GM23338 (cell line): ENCODE results near the gene ETF1. TPM values are rescaled to one million over a fixed set of nuclear protein-coding genes. Genes with fewer than 3 reads are reported as not detected.

Source experiments
- ATAC-seq: fragments of 200-7000 bp; cut with Tn5 transposase; 3 replicates; pipeline ENCODE4 v1.9.1; 2020
- DNase-seq: peaks from one replicate; pipeline ENCODE4 v3.0.0-alpha.2; 2015; ENCODE audit warnings: low spot score
- H2AFZ ChIP-seq: fragments of 200-600 bp; sonication (generic); 2 replicates; pipeline ENCODE4 v1.8.0; 2016; ENCODE audit warnings: antibody characterized with exemption, mild to moderate bottlenecking, moderate library complexity
- H3F3A ChIP-seq: fragments of 200-600 bp; sonication (generic); replicated peaks from 2 replicates; pipeline ENCODE4 v1.8.0; 2017; ENCODE audit warnings: antibody characterized with exemption, mixed run types, low read depth
- H3K27ac ChIP-seq: fragments of 200-600 bp; sonication (generic); 2 replicates; pipeline ENCODE4 v1.6.1; 2016; ENCODE audit warnings: low read depth
- H3K27me3 ChIP-seq: fragments of 200-600 bp; sonication (generic); 2 replicates; pipeline ENCODE4 v1.8.0; 2016; ENCODE audit warnings: mild to moderate bottlenecking, mixed run types, moderate library complexity; ENCODE audit not compliant: insufficient read depth
- H3K36me3 ChIP-seq: fragments of 200-600 bp; sonication (generic); 2 replicates; pipeline ENCODE4 v1.8.0; 2016; ENCODE audit warnings: mild to moderate bottlenecking; ENCODE audit not compliant: insufficient read depth
- H3K4me1 ChIP-seq: fragments of 200-600 bp; sonication (generic); 2 replicates; pipeline ENCODE4 v1.8.0; 2016; ENCODE audit warnings: mild to moderate bottlenecking, moderate library complexity; ENCODE audit not compliant: insufficient read depth
- H3K4me2 ChIP-seq: fragments of 200-600 bp; sonication (generic); 2 replicates; pipeline ENCODE4 v1.7.1; 2017; ENCODE audit warnings: mixed run types
- H3K4me3 ChIP-seq: fragments of 200-600 bp; sonication (generic); 2 replicates; pipeline ENCODE4 v1.6.1; 2016; ENCODE audit warnings: mixed run types
- H3K79me2 ChIP-seq: fragments of 200-600 bp; sonication (generic); replicated peaks from 2 replicates; pipeline ENCODE4 v1.8.0; 2017; ENCODE audit warnings: mild to moderate bottlenecking; ENCODE audit not compliant: insufficient read depth
- H3K9me2 ChIP-seq: fragments of 200-600 bp; sonication (generic); 2 replicates; pipeline ENCODE4 v1.8.0; 2017; ENCODE audit not compliant: insufficient read depth
- H4K20me1 ChIP-seq: fragments of 200-600 bp; sonication (generic); replicated peaks from 2 replicates; pipeline ENCODE4 v1.8.0; 2017; ENCODE audit warnings: mild to moderate bottlenecking; ENCODE audit not compliant: insufficient read depth
- H3K27ac Mint-ChIP-seq: 2 replicates; pipeline ENCODE4 v1.8.0; 2020; ENCODE audit warnings: inconsistent platforms, mild to moderate bottlenecking, moderate library complexity, mixed read lengths
- H3K27me3 Mint-ChIP-seq: 3 replicates; pipeline ENCODE4 v1.8.0; 2022; ENCODE audit warnings: low read depth, mild to moderate bottlenecking, moderate library complexity, mixed read lengths, inconsistent platforms; ENCODE audit not compliant: insufficient read depth, poor library complexity
- H3K36me3 Mint-ChIP-seq: 3 replicates; pipeline ENCODE4 v1.8.0; 2021; ENCODE audit warnings: low read depth, mild to moderate bottlenecking, inconsistent platforms, moderate library complexity, mixed read lengths
- H3K4me1 Mint-ChIP-seq: 3 replicates; pipeline ENCODE4 v1.8.0; 2020; ENCODE audit warnings: mild to moderate bottlenecking, inconsistent platforms, mixed read lengths
- H3K4me3 Mint-ChIP-seq: 3 replicates; pipeline ENCODE4 v1.8.0; 2021; ENCODE audit warnings: moderate library complexity, mild to moderate bottlenecking, inconsistent platforms, mixed read lengths
- H3K9me3 Mint-ChIP-seq: 3 replicates; pipeline ENCODE4 v1.8.0; 2020; ENCODE audit warnings: moderate library complexity, mild to moderate bottlenecking, inconsistent platforms, mixed read lengths
- CREB1 ChIP-seq: fragments of 250-450 bp; sonication (Bioruptor Pico); IDR thresholded peaks from 2 replicates; pipeline ENCODE4 v1.5.0; 2020; ENCODE audit warnings: low read depth, mild to moderate bottlenecking, moderate library complexity
- EZH2 ChIP-seq: fragments of 200-600 bp; sonication (generic); IDR thresholded peaks from one replicate; pipeline ENCODE4 v1.8.0; 2017; ENCODE audit warnings: antibody characterized with exemption, mild to moderate bottlenecking, low read depth; ENCODE audit not compliant: unreplicated experiment
- EZH2phosphoT487 ChIP-seq: fragments of 200-600 bp; sonication (generic); IDR thresholded peaks from one replicate; pipeline ENCODE4 v1.8.1; 2018; ENCODE audit warnings: antibody characterized with exemption; ENCODE audit not compliant: unreplicated experiment
- JUNB ChIP-seq: IDR thresholded peaks from one replicate; pipeline ENCODE4 v1.6.1; 2016; ENCODE audit warnings: antibody characterized with exemption; ENCODE audit not compliant: unreplicated experiment
- NANOG ChIP-seq: IDR thresholded peaks from 2 replicates; pipeline ENCODE4 v1.6.1; 2016; ENCODE audit warnings: antibody characterized with exemption, borderline replicate concordance
- POLR2AphosphoS5 ChIP-seq: IDR thresholded peaks from 2 replicates; pipeline ENCODE4 v1.6.1; 2016; ENCODE audit warnings: antibody characterized with exemption, low read depth
- REST ChIP-seq: IDR thresholded peaks from one replicate; pipeline ENCODE4 v1.6.1; 2018; ENCODE audit warnings: antibody characterized with exemption; ENCODE audit not compliant: unreplicated experiment
- STAT1 ChIP-seq: IDR thresholded peaks from one replicate; pipeline ENCODE4 v1.6.1; 2016; ENCODE audit warnings: antibody characterized with exemption; ENCODE audit not compliant: unreplicated experiment
- ZNF114 ChIP-seq: fragments of 250-450 bp; sonication (Bioruptor Pico); IDR thresholded peaks from 2 replicates; pipeline ENCODE4 v1.5.0; 2020; ENCODE audit warnings: mild to moderate bottlenecking, moderate library complexity
- ZNF331 ChIP-seq: fragments of 250-450 bp; sonication (Bioruptor Pico); IDR thresholded peaks from 2 replicates; pipeline ENCODE4 v1.5.0; 2020; ENCODE audit warnings: low read depth, mild to moderate bottlenecking, moderate library complexity
- ZNF462 ChIP-seq: fragments of 250-450 bp; sonication (Bioruptor Pico); IDR thresholded peaks from 2 replicates; pipeline ENCODE4 v1.5.0; 2020; ENCODE audit warnings: mild to moderate bottlenecking, moderate library complexity
- polyA plus RNA-seq: library from polyadenylated mRNA; unstranded; fragments of >200 nt; fragmentation: Nextera tagmentation; extraction: Ambion mirVana; gene quantifications from 2 replicates; pipeline ENCODE4 v1.2.1, GENCODE V29; 2016
- total RNA-seq: library from RNA; depleted of rRNA; stranded (reverse); fragments of >200 nt; shearing (Covaris generic); gene quantifications from 2 replicates; pipeline ENCODE4 v1.2.3, GENCODE V29; 2014
- TF ChIP-seq, protein P1 (sequence below): IDR thresholded peaks from 2 replicates; pipeline ENCODE4 v1.6.1; 2016; ENCODE audit warnings: antibody characterized with exemption
- TF ChIP-seq, protein P2 (sequence below), 2 experiments: fragments of 200-600 bp in 1 of 2; sonication (generic) in 1 of 2; conservative IDR thresholded peaks; 2 replicates each; pipeline versions ENCODE4 v1.5.1 to v1.6.1; 2016 to 2017; ENCODE audit warnings: antibody characterized with exemption in 2 of 2, low read depth in 2 of 2, mild to moderate bottlenecking in 2 of 2, moderate library complexity in 1 of 2

ETF1 gene
- total and polyA plus RNA-seq, 2 experiments from 2014 or later: 68.9 to 136 TPM

GRCh38 chr5:138527170-138527569 is 15.9 kb downstream of the ETF1 start:
- Mint-ChIP-seq H3K4me1 (peaks cover 24% of the 10 kb centered on the region), H3K27ac (peak overlapping the region; percentile 12; the same call in 1 of the 2 replicates), H3K4me3 (no peak overlapping the region; the same call in 2 of the 3 replicates), H3K36me3 (peaks cover 37% of the 10 kb centered on the region), H3K9me3 (no peaks in the 10 kb centered on the region), H3K27me3 (peaks cover 1% of the 10 kb centered on the region)
- Histone ChIP-seq H4K20me1 (peaks cover 83% of the 10 kb centered on the region), H3K36me3 (no peaks in the 10 kb centered on the region), H3F3A (no peaks in the 10 kb centered on the region), H3K4me1 (no peaks in the 10 kb centered on the region; the same call in 1 of the 2 replicates), H3K4me3 (no peak overlapping the region), H3K79me2 (peaks cover 100% of the 10 kb centered on the region), H3K27ac (no peak overlapping the region), H3K9me2 (no peaks in the 10 kb centered on the region), H3K27me3 (no peaks in the 10 kb centered on the region), H3K4me2 (no peak overlapping the region), H2AFZ (no peak overlapping the region)
- ATAC-seq: no peak
- TF ChIP-seq ZNF462 (CRISPR knock-in tag): no peak
- TF ChIP-seq, protein P1, sequence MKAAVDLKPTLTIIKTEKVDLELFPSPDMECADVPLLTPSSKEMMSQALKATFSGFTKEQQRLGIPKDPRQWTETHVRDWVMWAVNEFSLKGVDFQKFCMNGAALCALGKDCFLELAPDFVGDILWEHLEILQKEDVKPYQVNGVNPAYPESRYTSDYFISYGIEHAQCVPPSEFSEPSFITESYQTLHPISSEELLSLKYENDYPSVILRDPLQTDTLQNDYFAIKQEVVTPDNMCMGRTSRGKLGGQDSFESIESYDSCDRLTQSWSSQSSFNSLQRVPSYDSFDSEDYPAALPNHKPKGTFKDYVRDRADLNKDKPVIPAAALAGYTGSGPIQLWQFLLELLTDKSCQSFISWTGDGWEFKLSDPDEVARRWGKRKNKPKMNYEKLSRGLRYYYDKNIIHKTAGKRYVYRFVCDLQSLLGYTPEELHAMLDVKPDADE: no peak
- no peak for TF ChIP-seq REST
- no peak for TF ChIP-seq ZNF331 (CRISPR knock-in tag)
- TF ChIP-seq EZH2phosphoT487: no peak
- no peak for TF ChIP-seq POLR2AphosphoS5
- TF ChIP-seq NANOG: no peak
- TF ChIP-seq CREB1 (CRISPR knock-in tag): no peak
- TF ChIP-seq JUNB: no peak
- TF ChIP-seq EZH2: no peak
- no peak for TF ChIP-seq ZNF114
- TF ChIP-seq STAT1: no peak
- TF ChIP-seq, protein P2, sequence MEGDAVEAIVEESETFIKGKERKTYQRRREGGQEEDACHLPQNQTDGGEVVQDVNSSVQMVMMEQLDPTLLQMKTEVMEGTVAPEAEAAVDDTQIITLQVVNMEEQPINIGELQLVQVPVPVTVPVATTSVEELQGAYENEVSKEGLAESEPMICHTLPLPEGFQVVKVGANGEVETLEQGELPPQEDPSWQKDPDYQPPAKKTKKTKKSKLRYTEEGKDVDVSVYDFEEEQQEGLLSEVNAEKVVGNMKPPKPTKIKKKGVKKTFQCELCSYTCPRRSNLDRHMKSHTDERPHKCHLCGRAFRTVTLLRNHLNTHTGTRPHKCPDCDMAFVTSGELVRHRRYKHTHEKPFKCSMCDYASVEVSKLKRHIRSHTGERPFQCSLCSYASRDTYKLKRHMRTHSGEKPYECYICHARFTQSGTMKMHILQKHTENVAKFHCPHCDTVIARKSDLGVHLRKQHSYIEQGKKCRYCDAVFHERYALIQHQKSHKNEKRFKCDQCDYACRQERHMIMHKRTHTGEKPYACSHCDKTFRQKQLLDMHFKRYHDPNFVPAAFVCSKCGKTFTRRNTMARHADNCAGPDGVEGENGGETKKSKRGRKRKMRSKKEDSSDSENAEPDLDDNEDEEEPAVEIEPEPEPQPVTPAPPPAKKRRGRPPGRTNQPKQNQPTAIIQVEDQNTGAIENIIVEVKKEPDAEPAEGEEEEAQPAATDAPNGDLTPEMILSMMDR (conservative IDR thresholded peaks at IDR 0.05; ENCODE audit: low read depth in 2 of 2): no peak
- no peak for DNase-seq
